Activated T-helper 1 cell treated with anti-CD3 and anti-CD28 coated beads, Interleukin-2, amount 50 U/mL, for 16 hours (primary cell): Measurements from ENCODE around the gene EFHD2.
"Not testable (repeated sequence)": the region's sequence is repeated elsewhere in the genome, so short reads cannot be mapped to it uniquely, and the experiment has no call there.

Experiments
- DNase-seq, 2 donors: peaks; one replicate each; pipeline ENCODE4 v3.0.0-alpha.2; 2020; ENCODE audit warnings: low read depth in 1 of 2, low spot score in 1 of 2

EFHD2 gene

DNA sequence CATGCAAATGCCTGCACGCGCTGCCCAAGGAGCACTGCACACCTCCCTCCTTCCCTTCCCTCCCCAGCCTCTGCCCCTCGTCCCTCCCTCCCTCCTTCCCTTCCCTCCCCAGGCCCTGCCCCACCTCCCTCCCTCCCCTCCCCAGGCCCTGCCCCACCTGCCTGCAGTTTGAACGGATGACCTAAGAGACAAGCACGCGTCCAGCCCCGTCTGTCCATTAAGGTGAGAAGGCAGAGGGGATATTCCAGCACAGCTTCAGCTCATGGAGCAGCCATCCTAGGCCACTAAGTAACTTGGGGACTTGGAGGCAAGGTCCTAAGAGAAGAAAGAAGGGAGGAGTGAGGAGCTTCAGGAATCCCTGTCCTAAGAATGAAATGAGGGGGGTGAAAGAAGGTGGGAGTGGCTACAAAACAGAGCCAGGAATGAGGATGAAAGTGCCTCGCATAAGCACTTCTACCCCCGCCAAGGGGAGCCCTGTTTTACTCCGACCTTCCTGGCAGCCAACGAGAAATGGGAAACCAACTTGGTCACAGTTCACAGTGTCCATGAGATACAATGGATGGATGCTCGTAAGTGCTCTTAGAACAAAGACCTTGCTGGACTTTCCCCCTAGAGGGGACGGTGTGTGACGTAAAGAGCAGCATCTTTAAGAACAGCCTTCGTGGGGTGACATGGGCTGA, 21.3 kb upstream of the EFHD2 start:
- no peak for DNase-seq

DNA sequence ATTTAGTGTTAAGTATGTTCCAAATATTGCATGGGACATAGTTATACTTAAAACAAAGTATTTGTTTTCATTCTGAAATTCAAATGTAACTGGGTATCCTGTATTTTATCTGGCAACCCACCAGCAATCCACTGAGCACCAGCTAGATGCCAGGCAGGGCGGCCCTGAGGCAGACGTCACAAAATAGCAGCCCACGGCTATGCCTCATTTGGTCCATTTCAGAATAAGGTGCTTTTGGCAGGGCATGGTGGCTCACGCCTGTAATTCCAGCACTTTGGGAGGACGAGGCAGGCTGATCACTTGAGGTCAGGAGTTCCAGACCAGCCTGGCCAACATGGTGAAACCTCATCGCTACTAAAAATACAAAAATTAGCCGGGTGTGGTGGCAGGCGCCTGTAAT, 19.9 kb upstream of the EFHD2 start:
- not testable (repeated sequence) for DNase-seq

DNA sequence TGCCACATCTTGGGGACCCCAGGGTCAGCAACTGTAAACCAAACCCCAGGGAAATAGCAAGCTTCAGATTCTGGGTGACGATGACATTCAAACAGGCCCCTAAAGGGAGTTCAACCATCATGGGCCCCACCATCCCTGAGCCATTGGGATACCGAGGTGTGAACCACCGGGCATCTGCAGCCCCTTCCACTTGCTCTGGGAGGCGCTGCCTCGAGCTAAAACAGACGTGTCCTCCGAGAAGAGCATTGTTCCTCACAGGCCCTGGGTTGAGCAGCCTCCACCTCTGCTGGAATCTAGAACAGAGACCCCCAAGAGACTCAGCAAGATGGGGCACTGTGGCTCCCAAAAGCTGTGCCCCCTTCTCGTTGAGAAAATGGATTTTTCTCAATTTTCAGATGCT, 19.0 kb upstream of the EFHD2 start:
- DNase-seq, result no peak

DNA sequence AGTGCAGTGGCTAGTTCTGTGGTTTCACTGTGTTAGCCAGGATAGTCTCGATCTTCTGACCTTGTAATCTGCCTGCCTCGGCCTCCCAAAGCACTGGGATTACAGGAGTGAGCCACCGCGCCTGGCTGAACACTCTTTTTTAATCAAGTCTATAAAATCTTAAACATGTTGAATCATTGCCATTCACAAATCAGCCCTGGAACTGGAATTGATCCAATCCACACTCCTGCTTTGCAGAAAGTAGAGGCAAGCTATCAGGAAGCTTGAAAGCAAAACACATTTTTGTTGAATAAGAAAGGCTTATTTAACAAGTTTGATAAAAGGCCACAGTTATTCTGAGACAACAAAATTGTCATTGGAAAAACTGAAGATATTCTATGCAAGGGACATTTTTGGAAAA, 18.3 kb upstream of the EFHD2 start:
- no peak for DNase-seq

- no peak for DNase-seq
Observed at GRCh38 chr1:15393475-15394257, 16.0 kb upstream of the EFHD2 start.

GRCh38 chr1:15394258-15394690, 15.4 kb upstream of the EFHD2 start:
- no peak for DNase-seq

DNA sequence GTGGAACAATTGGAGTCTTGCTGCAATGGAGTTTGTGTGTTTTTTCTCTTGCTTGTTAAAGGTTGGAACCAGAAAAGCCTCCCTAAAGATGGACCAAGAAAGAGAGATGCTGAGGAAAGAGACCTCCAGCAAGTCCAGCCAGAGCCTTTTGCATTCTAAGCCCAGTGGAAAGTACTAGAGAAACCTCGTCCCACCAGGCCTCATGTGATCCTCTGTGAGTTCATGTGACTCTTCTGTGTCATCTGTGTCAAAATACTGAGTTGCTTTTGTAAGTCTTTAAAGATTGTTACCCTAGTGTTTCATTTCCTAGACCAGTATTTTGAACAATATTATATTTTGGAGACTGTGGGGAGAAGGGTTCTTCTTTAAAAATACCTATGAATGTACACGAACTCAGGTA, 12.5 kb upstream of the EFHD2 start:
- DNase-seq, result no peak

DNA sequence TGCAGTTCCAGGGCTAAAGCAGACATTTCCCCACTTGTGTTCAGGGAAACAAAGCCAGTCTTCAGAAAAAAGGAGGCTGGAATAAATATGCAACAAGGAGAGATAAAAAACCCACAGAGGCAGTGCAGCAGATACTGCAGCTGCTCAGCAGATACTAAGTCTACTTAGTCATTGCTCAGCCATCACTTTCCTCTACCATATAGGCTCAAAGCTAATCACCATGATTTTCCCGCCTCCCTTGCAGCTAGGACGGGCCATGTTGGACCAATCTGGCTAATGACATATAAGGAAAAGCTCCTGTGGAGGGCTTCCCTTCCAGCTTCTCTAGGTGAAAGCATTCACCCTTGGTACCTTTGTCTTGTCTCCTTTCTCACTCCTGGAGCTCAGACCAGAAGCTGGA, 10.0 kb upstream of the EFHD2 start:
- no peak for DNase-seq

DNA sequence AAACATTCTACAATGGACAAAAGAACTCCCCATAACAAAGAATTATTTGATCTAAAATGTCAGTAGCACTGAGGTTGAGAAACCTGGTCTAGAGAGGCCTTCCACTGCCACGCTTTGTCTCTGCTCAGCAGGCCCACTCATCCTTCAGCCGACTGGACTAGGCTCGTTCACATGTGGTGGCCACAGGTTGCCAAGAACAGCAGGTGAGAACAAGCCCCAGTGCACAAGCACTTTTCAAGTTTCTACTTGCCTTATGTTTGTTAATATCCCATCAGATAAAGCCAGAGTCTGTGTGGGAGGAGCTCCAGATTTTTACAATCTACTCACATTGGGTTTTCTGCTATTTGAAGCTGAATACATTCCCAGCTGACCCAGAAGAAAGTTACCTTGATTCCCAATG, 9.1 kb upstream of the EFHD2 start:
- DNase-seq, result no peak

DNA sequence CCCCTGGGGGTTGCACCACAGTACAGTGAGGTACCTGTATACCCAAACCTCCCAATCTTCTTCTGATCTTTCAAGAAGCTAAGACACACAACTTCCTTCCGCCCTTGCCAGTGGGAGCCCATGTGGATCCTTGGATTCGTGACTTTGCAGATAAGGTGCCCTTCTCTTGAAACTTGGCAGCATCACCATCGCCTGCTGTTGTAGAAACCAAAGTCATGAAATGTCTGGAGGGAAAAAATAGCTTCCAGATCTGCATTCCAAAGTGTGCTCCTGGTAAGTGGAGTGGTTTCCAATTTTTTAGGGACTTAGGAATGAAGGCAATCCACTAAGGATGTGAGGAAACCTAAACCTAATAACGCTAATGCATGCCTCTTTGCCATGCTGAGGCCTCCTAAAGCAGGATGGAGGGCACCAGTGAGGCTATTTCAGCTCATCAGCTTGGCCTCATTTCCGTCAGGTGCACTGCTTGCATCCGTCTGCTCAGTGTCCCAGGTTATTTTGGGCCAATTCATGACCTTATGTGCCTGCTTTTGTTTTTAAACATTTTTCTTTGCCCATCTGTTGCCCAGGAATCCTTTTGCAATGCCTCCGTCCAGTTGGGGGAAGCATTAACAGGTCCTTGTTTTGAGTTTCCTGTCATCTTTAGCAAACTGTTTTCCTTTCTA, 8.2 kb upstream of the EFHD2 start:
- no peak for DNase-seq

- DNase-seq, result no peak
Observed at GRCh38 chr1:15402809-15403450, 6.8 kb upstream of the EFHD2 start.

GRCh38 chr1:15403962-15404580, 5.6 kb upstream of the EFHD2 start:
- no peak for DNase-seq

DNA sequence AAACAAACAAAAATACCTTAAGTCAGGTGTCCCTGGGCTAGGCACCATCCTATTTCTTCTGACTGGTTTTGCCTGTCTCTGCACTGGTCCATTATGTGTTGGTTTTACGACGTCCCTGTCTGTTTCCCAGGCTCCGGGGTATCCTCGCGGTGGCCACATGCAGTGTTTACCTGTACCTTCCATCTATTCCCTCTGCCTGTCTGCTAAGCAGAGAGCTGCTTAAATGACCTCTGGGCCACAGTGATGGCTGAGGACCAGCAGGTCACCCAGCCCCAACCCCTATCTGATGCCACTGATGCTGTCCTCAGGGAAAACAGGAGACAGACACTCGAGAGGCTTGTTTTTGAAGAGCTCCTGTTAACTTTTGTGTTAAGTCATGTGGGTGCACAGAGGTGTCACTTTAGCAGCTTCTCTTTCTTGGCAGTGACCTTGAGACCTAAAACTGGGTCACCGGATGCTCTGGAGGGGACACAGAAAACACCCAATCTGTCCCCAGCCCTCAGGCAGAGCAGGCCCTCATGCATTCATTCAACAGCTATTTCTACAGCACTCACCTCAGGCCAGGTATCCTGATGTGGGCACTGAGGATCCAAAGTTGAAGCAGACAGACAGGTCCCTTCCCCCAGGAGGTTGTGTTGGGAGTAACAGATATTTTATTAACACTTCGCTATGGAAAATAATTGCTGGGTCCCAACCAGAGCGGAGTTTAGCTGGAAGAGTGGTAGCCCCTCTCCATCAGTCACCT, 4.4 kb upstream of the EFHD2 start:
- no peak for DNase-seq

- no peak for DNase-seq
Observed at GRCh38 chr1:15406614-15407559, 2.8 kb upstream of the EFHD2 start.

- no peak for DNase-seq
Observed at GRCh38 chr1:15407580-15407979, 2.1 kb upstream of the EFHD2 start.

GRCh38 chr1:15408890-15409387, 749 bp upstream of the EFHD2 start:
- no peak for DNase-seq

GRCh38 chr1:15410223-15410883, 665 bp downstream of the EFHD2 start:
- DNase-seq, result no peak

DNA sequence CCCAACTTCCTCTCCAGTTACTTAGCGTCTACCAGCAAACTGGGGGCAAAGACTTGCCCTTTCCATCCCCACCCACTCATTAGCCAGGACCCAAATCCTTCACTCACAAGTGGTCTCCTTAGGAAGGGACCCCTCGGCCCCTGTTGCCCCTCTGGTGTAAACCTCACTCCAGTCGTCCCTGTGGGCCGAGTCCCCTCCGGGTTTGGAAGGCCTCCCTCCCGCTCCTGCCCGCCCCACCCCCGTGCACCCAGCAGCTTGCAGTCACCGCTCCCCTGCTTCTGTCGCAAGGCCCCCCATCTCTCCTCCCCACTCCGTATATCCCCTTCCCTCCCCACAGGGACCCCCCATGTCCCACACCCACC, 1.2 kb downstream of the EFHD2 start:
- DNase-seq, result no peak

DNA sequence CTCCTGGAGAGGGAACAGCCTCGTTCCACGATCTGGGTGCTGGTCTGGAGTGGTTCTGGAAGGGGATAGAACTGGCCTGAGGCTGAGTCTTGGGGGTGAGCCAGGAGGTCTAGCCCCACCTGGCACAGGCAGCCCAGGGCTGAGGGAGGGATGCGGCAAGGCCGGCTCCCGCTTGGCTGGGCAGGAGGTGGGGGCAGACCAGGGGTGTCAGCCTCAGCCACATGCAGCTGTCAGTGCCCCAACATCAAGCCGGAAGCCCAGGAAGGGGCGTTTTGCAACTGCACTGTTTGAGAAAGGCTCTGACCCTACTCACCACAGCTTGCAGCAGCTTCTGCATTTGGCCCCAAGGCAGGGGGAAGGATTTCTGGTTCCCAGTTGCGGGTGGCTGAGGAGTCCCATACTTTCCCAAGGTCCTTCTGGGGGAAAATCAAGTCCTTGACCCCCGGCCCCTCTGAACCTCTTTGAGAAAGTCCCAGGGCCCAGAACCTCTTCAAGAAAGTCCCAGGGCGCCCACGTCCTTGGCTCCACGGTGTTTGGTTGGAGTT, 2.0 kb downstream of the EFHD2 start:
- DNase-seq, result no peak
